IPS-NIHi11 (cell line): Measurements from ENCODE around the gene DNAJC9.
A peak's percentile ranks its signal among the peaks of the same experiment; 100 is the strongest.

ENCODE experiments used
- DNase-seq: peaks from one replicate; pipeline ENCODE4 v3.0.0; 2012; ENCODE audit warnings: mixed read lengths, low spot score

The DNAJC9 gene

GRCh38 chr10:73238990-73239566 is 8.0 kb downstream of the DNAJC9 start:
- no peak for DNase-seq

GRCh38 chr10:73234695-73235094 is 12.4 kb downstream of the DNAJC9 start:
- DNase-seq, result no peak

GRCh38 chr10:73233883-73234282 is 13.2 kb downstream of the DNAJC9 start:
- DNase-seq, result no peak

DNA sequence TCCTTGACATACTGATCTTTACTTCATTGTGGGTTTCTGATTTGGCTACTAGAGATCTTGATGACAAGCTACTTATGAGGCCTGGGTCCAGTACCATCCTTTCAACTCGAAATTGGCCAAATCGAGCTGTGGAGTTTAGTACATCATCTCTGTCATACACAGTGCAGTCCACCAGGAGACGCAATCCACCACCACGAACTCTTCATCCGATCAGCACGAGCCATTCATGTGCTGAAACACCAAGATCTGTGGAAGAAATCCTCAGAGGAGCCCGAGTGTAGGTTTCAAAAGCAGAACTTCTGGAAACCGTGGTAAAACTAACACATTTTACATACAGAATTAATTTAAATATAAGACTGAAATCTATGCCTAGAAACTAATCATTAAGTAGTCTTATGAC is 14.2 kb downstream of the DNAJC9 start:
- DNase-seq, result no peak

DNA sequence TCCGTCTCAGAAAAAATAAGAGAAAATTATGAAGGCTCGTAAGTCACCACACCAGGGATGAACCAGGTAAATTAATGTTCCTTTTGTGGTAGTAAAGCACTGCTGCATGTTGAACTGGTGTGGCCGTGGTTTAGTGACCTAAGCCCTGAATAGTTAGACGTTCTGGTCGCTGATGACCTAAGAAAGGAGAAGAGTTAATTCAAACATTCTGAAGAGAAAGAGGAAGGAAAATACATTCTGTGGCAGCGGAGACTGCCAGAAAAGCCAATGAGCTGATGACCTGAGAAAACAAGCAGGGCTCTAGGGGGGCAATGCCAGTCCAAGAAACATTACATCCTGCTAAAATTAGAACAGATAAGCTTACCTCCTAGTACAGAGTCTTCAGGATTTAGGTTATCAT is 17.5 kb downstream of the DNAJC9 start:
- no peak for DNase-seq

GRCh38 chr10:73228247-73228646 is 18.8 kb downstream of the DNAJC9 start:
- no peak for DNase-seq

DNA sequence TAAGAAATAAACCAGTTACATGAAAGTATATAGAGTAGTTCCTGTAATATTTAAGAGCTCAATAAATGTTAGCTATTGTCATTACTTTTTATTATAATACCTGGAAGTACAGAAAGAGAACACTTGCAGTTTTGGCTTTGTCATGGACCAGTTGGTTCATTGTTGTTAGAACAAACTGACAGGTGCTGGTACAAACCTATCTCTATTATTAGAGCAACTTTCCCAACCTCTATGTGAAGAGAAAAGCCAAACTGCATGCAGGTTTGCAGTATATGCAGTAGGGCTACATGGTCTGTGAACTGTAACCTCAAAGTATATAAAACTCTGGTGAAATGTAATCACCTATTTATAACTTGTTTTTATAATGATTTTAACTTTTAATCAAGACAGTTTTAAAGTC is 20.4 kb downstream of the DNAJC9 start:
- no peak for DNase-seq

DNA sequence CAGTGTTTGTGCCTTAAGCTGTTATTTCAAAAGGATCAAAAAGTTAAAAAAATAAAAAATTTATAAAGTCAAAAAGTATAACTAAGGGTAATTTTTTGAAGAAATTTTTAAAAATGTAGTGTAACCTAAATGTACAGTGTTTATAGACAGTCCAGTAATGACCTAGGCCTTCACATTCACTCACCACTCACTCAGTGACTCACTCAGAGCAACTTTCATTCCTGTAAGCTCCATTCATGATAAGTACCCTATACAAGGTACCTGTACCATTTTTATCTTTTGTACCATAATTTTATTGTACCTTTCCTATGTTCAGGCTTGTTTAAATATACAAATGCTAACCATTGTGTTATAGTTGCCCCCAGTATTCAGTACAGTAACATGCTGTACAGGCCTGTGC is 21.5 kb downstream of the DNAJC9 start:
- no peak for DNase-seq

DNA sequence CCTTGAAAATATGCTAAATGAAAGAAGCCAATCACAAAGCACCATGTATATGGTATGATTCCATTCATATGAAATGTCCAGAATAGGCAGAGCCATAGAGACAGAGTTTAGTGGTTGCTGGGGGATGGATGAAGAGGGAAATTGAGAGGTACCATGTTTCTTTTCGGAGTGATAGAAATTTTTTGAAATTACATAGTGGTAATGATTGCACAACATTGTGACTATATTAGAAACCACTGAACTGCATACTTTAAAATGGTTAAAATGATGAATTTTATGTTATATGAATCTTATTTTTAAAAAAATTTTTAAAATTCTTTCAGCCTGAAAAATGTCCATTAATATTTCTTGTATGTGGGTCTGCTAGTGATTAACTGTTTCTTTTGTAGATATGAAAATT is 26.1 kb downstream of the DNAJC9 start:
- DNase-seq, result no peak

GRCh38 chr10:73219384-73219783 is 27.7 kb downstream of the DNAJC9 start:
- DNase-seq, result no peak

DNA sequence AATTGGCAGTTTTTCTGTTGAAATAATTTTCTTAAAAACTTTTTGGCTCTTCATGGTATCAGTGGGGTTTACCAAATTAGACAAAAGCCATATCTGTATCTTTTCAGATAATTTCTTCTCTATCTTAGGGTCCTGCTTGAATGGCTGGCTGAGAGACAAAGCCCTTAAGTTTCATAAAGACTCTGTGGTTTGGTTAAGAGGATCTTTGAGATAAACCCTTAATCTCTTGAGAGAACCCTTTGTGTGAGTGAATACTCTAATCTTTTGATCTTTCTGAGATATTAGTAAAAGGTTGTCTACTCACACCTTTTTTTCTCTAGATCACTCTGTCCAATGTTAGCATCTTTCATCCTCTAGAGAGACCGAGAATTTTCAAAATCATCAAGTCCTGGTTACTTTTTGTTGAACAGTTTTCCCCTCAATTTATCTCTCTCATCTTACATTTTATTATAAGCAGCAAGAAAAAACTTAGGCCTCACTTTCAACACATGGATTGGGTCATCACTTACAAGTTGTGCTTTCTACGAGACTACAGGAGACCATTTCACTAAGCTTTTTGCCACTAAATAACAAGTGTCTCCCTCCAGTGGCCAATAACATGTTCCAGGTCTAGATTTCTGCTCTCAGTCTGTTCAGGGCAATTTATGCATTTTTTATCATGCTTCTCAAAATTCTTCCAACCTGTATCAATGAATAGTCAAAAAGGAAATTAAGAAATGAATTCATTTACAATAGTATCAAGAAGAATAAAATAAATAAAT is 28.4 kb downstream of the DNAJC9 start:
- DNase-seq, result peak; percentile 36

GRCh38 chr10:73217628-73218027 is 29.4 kb downstream of the DNAJC9 start:
- DNase-seq, result no peak

DNA sequence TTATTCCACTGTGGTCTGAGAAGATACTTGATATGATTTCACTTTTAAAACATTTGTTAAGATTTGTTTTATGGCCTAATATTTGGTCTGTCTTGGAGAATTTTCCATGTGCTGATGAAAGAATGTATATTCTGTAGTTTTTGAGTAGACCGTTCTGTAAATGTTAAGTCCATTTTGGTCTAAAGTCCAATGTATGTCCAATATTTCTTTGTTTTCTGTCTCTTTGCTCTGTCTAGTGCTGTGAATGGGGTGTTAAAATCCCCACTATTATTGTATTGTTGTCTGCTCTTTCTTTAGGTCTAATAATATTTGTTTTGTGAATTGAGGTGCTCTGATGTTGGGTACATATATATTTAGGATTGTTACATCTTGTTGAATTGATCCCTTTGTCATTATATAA is 31.3 kb downstream of the DNAJC9 start:
- DNase-seq, result no peak

- no peak for DNase-seq
Observed at GRCh38 chr10:73211106-73211811, 35.8 kb downstream of the DNAJC9 start.

DNA sequence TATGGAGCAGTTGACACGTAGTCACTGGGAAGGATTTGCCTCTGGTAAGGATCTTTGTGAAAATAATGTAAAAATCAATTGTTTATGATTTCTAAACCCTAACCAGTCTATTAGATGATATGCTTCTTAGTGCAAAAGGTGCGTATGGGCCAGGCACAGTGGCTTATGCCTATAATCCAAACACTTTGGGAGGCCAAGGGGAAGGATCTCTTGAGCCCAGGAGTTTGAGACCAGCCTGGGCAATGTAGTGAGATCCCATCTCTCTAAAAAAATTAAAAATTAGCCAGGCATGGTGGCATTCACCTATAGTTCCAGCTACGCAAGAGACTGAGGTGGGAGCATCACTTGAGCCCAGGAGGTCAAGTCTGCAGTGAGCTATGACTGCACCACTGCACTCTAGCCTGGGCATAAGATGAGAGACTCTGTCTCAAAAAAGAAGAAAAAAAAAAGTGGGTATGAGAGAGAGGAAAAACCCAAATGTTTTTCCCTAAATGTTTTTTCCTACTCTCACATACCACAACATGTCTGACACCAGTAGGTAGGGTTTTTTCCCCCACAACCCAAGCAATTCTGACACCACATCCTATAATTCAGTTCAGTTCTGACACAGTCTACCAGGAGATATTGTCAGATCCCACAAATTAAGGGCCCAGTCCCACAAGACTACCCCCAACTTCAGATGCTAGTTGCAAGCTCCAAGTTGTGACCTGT is 36.5 kb downstream of the DNAJC9 start:
- DNase-seq, result no peak

DNA sequence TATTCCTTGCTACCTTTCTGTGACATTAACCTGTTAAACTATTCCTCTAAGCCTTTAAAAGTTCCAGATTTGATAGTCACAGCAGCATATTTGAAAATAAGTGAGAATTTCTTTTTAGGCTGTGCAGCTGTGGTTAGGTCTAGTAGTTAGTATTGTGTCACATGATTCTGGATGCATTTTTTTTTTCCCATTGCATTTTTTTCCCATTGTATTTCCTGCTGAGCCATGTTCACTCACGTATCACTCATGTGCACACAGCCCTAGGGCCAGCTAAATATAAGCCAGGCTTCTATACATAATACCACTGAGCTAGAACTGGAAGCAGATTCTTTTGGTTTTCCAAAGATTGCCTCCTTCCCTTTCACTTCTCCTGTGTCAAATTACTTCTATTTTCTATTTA is 37.4 kb downstream of the DNAJC9 start:
- DNase-seq, result peak; percentile 29

DNA sequence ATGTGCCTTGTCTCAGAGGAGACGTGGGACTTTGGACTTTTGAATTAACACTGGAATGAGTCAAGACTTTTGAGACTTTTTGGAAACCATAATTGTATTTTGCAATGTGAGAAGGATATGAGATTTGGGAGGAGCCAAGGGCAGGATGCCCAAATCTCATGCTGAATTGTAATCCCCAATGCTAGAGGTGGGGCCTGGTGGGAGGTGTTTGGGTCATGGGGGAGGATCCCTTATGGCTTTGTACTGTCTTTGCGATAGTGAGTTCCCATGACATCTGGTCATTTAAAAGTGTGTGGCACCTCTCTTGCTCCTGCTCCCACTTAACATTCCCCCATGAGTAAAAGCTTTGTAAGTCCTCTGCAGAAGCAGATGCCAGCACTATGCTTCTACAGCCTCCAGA is 39.2 kb downstream of the DNAJC9 start:
- DNase-seq, result no peak

DNA sequence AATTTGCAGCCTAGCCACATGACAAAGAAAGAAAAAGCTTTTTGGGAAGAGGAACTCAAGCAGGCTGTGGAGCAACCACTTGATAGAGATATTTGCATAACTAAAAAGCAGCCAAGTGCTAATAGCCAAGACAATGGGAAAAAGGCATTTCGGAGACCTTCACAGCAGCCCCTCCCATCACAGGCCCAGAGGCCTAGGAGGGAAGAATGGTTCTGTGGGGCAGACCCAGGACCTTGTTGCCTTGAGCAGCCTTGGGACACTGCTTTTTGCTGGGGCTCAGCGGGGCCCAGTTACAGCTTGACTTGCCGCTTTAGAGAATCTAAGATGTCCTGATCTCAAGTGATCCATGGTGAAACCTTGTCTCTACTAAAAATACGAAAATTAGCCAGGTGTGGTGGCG is 40.7 kb downstream of the DNAJC9 start:
- DNase-seq, result no peak

GRCh38 chr10:73205890-73206289 is 41.2 kb downstream of the DNAJC9 start:
- DNase-seq, result no peak

DNA sequence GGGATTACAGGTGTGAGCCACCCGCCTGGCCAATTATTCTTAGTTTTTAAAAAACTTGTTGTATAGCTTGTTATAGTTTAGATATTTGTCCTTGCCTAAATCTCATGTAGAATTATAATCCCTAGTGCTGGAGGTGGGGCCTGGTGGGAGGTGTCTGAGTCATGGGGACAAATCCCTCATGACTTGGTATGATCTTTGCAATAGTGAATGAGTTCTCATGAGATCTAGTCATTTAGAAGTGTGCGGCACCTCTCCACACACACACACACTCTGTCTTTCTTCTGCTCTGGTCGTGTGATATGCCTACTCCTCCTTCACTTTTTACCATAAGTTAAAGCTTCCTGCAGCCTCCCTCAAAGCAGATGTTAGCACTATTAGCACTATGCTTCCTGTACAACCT is 42.0 kb downstream of the DNAJC9 start:
- no peak for DNase-seq
